Right lobe of liver (tissue), 4 donors: ENCODE data around the gene HECTD4.

Experiments used
- CTCF ChIP-seq, 4 donors: fragments of 200-600 bp in 3 of 4; fragments of 450-650 bp in 1 of 4; IDR thresholded peaks; one replicate each; pipeline versions ENCODE4 v1.5.1 to v1.8.0; 2016 to 2022; ENCODE audit warnings: antibody characterized with exemption in 4 of 4, mild to moderate bottlenecking in 2 of 4
- POLR2A ChIP-seq: fragments of 450-650 bp; IDR thresholded peaks from one replicate; pipeline ENCODE4 v1.6.1; 2017; ENCODE audit warnings: antibody characterized with exemption, mild to moderate bottlenecking
- donor health status: DM: no; HTN: no; CAD: no.
- donor health status: DM: no; HTN: no; CAD: no.
- donor health status: DM: no; HTN: yes; CAD: no.

GRCh38 chr12:112381883-112382796, at the start of gene HECTD4:
- TF ChIP-seq POLR2A (peak; percentile 62), CTCF (IDR thresholded peaks at IDR 0.05) (no peak)
